ENCODE results near the gene TMEM95. TPM values are rescaled to one million over a fixed set of nuclear protein-coding genes. Genes with fewer than 3 reads are reported as not detected.

Gene TMEM95
- total RNA-seq, 1 experiment from 2014 or later: not detected

DNA sequence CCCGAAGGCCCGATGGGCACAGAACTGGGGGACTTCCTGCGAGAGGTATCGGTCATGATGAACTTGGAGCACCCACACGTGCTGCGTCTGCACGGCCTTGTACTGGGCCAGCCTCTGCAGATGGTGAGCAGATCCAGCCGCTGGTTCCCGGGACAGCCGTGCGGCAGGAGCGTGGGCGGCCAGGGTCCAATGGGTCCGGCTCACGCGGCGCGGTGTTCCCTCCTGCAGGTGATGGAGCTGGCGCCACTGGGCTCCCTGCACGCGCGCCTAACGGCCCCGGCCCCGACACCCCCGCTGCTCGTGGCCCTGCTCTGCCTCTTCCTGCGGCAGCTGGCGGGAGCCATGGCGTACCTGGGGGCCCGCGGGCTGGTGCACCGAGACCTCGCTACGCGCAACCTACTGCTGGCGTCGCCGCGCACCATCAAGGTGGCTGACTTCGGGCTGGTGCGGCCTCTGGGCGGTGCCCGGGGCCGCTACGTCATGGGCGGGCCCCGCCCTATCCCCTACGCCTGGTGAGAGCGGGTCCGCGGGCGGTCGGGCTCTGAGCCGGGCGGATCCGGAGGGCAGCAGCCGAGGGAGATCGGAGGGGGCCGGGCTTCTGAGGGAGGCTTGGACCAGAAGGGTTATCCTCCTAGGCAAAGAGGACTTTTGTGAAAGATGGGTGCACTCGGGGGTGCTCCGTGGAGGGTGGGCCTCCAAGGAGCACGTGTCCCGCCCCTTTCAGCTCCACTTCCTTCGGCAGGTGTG, 29.0 kb downstream of the TMEM95 start:
- ChIA-PET CTCF (no interaction called here), POLR2A (ENCODE audit: unreplicated experiment) (no interaction called here)
- TF ChIP-seq EZH2phosphoT487 (IDR thresholded peaks at IDR 0.05; ENCODE audit: borderline replicate concordance, low read length) (no peak), EZH2 (IDR thresholded peaks at IDR 0.05; ENCODE audit: low read length, unreplicated experiment) (no peak)
- TF ChIP-seq, protein P1, sequence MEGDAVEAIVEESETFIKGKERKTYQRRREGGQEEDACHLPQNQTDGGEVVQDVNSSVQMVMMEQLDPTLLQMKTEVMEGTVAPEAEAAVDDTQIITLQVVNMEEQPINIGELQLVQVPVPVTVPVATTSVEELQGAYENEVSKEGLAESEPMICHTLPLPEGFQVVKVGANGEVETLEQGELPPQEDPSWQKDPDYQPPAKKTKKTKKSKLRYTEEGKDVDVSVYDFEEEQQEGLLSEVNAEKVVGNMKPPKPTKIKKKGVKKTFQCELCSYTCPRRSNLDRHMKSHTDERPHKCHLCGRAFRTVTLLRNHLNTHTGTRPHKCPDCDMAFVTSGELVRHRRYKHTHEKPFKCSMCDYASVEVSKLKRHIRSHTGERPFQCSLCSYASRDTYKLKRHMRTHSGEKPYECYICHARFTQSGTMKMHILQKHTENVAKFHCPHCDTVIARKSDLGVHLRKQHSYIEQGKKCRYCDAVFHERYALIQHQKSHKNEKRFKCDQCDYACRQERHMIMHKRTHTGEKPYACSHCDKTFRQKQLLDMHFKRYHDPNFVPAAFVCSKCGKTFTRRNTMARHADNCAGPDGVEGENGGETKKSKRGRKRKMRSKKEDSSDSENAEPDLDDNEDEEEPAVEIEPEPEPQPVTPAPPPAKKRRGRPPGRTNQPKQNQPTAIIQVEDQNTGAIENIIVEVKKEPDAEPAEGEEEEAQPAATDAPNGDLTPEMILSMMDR (conservative IDR thresholded peaks at IDR 0.05; ENCODE audit: low read depth, low read length): no peak
- no peaks in the 10 kb centered on the region for H3F3A ChIP-seq (ENCODE audit: low read length, unreplicated experiment)
- H3K27me3 ChIP-seq (ENCODE audit: low read length): no peaks in the 10 kb centered on the region
- ATAC-seq (no peak), DNase-seq (no peak)
- H3K9me3 ChIP-seq (ENCODE audit: low read length): no peaks in the 10 kb centered on the region
- H4K20me1 ChIP-seq (ENCODE audit: low read length): no peaks in the 10 kb centered on the region
- H3K9me2 ChIP-seq (replicated peaks; ENCODE audit: low read length): no peaks in the 10 kb centered on the region
- no peaks in the 10 kb centered on the region for H3K36me3 ChIP-seq (ENCODE audit: low read depth, low read length)
- no peak overlapping the region for H3K4me3 ChIP-seq (ENCODE audit: low read length)
- no TSS peak for BruUV-seq (replicated peaks)
- peaks cover 6% of the 10 kb centered on the region; the same call in 1 of the 2 replicates for H3K4me1 ChIP-seq (ENCODE audit: insufficient read depth, low read length)
- no peak overlapping the region for H2AFZ ChIP-seq (ENCODE audit: low read length)
- no peak overlapping the region for H3K9ac ChIP-seq (ENCODE audit: low read length)
- peaks cover 4% of the 10 kb centered on the region; the same call in 1 of the 2 replicates for H3K79me2 ChIP-seq (ENCODE audit: low read length)
- intact Hi-C loops (cut with micrococcal nuclease): no loop called here
- no peak overlapping the region for H3K4me2 ChIP-seq (ENCODE audit: low read length)
- H3K27ac ChIP-seq (ENCODE audit: low read length): no peak overlapping the region

DNA sequence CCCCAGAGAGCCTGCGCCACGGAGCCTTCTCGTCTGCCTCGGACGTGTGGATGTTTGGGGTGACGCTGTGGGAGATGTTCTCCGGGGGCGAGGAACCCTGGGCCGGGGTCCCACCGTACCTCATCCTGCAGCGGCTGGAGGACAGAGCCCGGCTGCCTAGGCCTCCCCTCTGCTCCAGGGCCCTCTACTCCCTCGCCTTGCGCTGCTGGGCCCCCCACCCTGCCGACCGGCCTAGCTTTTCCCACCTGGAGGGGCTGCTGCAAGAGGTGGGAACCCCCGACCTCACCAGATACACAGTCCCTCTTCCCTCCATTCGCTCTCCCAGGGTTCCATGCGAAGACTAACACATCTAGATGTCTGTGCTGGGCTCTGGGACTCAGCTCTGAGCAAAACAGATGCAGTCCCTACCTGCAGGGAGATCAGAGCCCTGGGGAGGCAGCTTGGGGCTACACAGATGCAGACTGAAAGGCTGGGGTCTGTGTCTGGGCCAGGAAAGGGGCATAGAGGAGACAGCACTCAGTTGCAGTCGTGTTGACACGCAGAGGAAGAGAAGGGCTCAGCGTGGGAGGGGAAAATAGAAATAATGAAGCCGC, 29.6 kb downstream of the TMEM95 start:
- no TSS peak for BruUV-seq (replicated peaks)
- no peaks in the 10 kb centered on the region for H3F3A ChIP-seq (ENCODE audit: low read length, unreplicated experiment)
- no peak overlapping the region for H2AFZ ChIP-seq (ENCODE audit: low read length)
- H4K20me1 ChIP-seq (ENCODE audit: low read length): no peaks in the 10 kb centered on the region
- peaks cover 6% of the 10 kb centered on the region; the same call in 1 of the 2 replicates for H3K4me1 ChIP-seq (ENCODE audit: insufficient read depth, low read length)
- H3K9me2 ChIP-seq (replicated peaks; ENCODE audit: low read length): no peaks in the 10 kb centered on the region
- POLR2A ChIA-PET (ENCODE audit: unreplicated experiment): no interaction called here
- H3K4me3 ChIP-seq (ENCODE audit: low read length): no peak overlapping the region
- H3K9me3 ChIP-seq (ENCODE audit: low read length): no peaks in the 10 kb centered on the region
- no peak overlapping the region for H3K4me2 ChIP-seq (ENCODE audit: low read length)
- H3K36me3 ChIP-seq (ENCODE audit: low read depth, low read length): no peaks in the 10 kb centered on the region
- peaks cover 4% of the 10 kb centered on the region; the same call in 1 of the 2 replicates for H3K79me2 ChIP-seq (ENCODE audit: low read length)
- ATAC-seq (no peak), DNase-seq (no peak)
- TF ChIP-seq EZH2phosphoT487 (IDR thresholded peaks at IDR 0.05; ENCODE audit: borderline replicate concordance, low read length): no peak
- no peak for TF ChIP-seq EZH2 (IDR thresholded peaks at IDR 0.05; ENCODE audit: low read length, unreplicated experiment)
- TF ChIP-seq, protein P1 (conservative IDR thresholded peaks at IDR 0.05; ENCODE audit: low read depth, low read length): no peak
- intact Hi-C loops (cut with micrococcal nuclease): no loop called here
- no peak overlapping the region for H3K9ac ChIP-seq (ENCODE audit: low read length)
- H3K27ac ChIP-seq (ENCODE audit: low read length): no peak overlapping the region
- CTCF ChIA-PET: no interaction called here
- no peaks in the 10 kb centered on the region for H3K27me3 ChIP-seq (ENCODE audit: low read length)

DNA sequence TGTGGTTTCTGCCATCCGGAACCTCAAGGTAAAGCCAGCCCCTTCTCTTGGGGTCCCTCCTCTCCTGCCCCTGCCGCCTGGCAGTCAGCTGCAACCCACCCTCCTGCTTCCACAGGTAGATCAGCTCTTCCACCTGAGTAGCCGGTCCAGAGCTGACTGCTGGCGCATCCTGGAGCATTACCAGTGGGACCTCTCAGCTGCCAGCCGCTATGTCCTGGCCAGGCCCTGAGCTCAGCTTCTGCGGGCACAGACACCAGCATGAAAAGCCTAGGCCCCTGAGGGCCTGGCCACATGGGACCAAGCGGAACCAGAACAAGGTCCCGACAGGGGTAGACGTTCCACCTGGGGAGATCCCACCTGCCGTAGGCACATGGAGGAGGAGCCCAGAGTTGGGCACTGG, 33.9 kb downstream of the TMEM95 start:
- ChIA-PET CTCF (no interaction called here), POLR2A (ENCODE audit: unreplicated experiment) (no interaction called here)
- Histone ChIP-seq H3K27ac (ENCODE audit: low read length) (no peak overlapping the region), H3K9me3 (ENCODE audit: low read length) (no peaks in the 10 kb centered on the region), H3K9me2 (replicated peaks; ENCODE audit: low read length) (no peaks in the 10 kb centered on the region), H3K9ac (ENCODE audit: low read length) (no peak overlapping the region), H3F3A (ENCODE audit: low read length, unreplicated experiment) (no peaks in the 10 kb centered on the region), H3K4me3 (ENCODE audit: low read length) (no peak overlapping the region), H3K27me3 (ENCODE audit: low read length) (no peaks in the 10 kb centered on the region), H4K20me1 (ENCODE audit: low read length) (no peaks in the 10 kb centered on the region), H2AFZ (ENCODE audit: low read length) (no peak overlapping the region), H3K79me2 (ENCODE audit: low read length) (peaks cover 11% of the 10 kb centered on the region), H3K4me2 (ENCODE audit: low read length) (no peak overlapping the region), H3K4me1 (ENCODE audit: insufficient read depth, low read length) (no peaks in the 10 kb centered on the region), H3K36me3 (ENCODE audit: low read depth, low read length) (no peaks in the 10 kb centered on the region; the same call in 1 of the 2 replicates)
- BruUV-seq (replicated peaks): no TSS peak
- DNase-seq (no peak), ATAC-seq (no peak)
- TF ChIP-seq EZH2 (IDR thresholded peaks at IDR 0.05; ENCODE audit: low read length, unreplicated experiment) (no peak), EZH2phosphoT487 (IDR thresholded peaks at IDR 0.05; ENCODE audit: borderline replicate concordance, low read length) (no peak)
- TF ChIP-seq, protein P1 (conservative IDR thresholded peaks at IDR 0.05; ENCODE audit: low read depth, low read length): no peak
- intact Hi-C loops (cut with micrococcal nuclease): no loop called here
